Mammary epithelial cell (primary cell): ENCODE data around the gene BCL2L2.

Experiments
- CTCF ChIP-seq, 2 donors: IDR thresholded peaks in 1 of 2; conservative IDR thresholded peaks in 1 of 2; 2 replicates each; pipeline ENCODE4 v1.5.1; 2011 to 2012; ENCODE audit warnings: inconsistent platforms in 2 of 2, low read length in 2 of 2, mild to moderate bottlenecking in 2 of 2, control low read depth in 1 of 2, low read depth in 1 of 2; ENCODE audit not compliant: insufficient read depth in 1 of 2; ENCODE audit errors: extremely low read depth in 1 of 2
- EZH2 ChIP-seq: IDR thresholded peaks from 2 replicates; pipeline ENCODE4 v1.6.1; 2012; ENCODE audit warnings: low read length, inconsistent platforms, borderline replicate concordance

- no peak for TF ChIP-seq CTCF (conservative IDR thresholded peaks at IDR 0.05 in 1 of 2, IDR thresholded peaks at IDR 0.05 in 1 of 2; ENCODE audit: extremely low read depth in 1 of 2, insufficient read depth in 1 of 2, low read depth in 1 of 2, low read length in 2 of 2)
- TF ChIP-seq EZH2 = no peak
Measured at GRCh38 chr14:23359722-23360447, 53.3 kb downstream of the BCL2L2 start.
